Erythroblast (primary cell): Measurements from ENCODE around the gene BTLA.

Source experiments
- GATA1 ChIP-seq: IDR thresholded peaks from 2 replicates; pipeline ENCODE4 v1.6.1; 2011; ENCODE audit warnings: low read depth, mild to moderate bottlenecking, control low read depth, low read length, moderate library complexity
- POLR2A ChIP-seq: IDR thresholded peaks from 2 replicates; pipeline ENCODE4 v1.6.1; 2011; ENCODE audit warnings: mild to moderate bottlenecking, low read length

- no peak for TF ChIP-seq POLR2A
- TF ChIP-seq GATA1, result no peak
These were observed 40.8 kb upstream of the BTLA start for GRCh38 chr3:112539825-112540650.
